Suprapubic skin (tissue), 4 donors: Measurements from ENCODE around the gene RRM2.

Experiments used
- EP300 ChIP-seq: sonication (generic); formaldehyde crosslinking; IDR thresholded peaks from one replicate; pipeline ENCODE4 v1.6.1; 2017; ENCODE audit warnings: antibody characterized with exemption
- POLR2A ChIP-seq, 2 donors: fragments of 450-650 bp; IDR thresholded peaks; one replicate each; pipeline ENCODE4 v1.6.1; 2017; ENCODE audit warnings: antibody characterized with exemption in 2 of 2, mild to moderate bottlenecking in 2 of 2, moderate library complexity in 2 of 2
- POLR2AphosphoS5 ChIP-seq, 3 donors: sonication (generic); formaldehyde crosslinking; IDR thresholded peaks; one replicate each; pipeline ENCODE4 v1.6.1; 2017; ENCODE audit warnings: antibody characterized with exemption in 3 of 3
- TF ChIP-seq, protein P1 (sequence below), 2 donors: fragments of 200-600 bp in 1 of 2; fragments of 450-650 bp in 1 of 2; sonication (generic) in 1 of 2; IDR thresholded peaks; one replicate each; pipeline ENCODE4 v1.5.1; 2016 to 2019; ENCODE audit warnings: antibody characterized with exemption in 2 of 2, mild to moderate bottlenecking in 1 of 2, moderate library complexity in 1 of 2

DNA sequence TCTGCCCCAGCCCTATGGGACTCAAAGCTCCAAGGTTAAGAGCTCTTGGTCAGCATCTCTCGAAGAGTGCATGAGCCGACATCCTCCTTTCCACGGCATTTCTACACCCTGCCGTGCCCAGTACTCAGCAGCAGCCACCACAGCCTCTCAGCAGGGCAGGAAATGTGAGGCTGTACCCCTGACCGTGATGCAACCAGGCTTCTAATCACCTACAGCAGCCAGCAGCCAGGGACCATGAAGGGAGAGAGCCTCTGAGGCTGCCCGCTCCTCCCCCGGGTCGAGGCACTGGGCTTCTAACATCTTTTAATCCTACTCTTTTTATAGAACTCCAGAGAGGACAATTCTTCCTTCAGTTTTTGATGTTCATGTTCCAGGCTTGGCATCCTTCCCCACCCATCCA is 48.8 kb upstream of the RRM2 start:
- TF ChIP-seq, protein P1, sequence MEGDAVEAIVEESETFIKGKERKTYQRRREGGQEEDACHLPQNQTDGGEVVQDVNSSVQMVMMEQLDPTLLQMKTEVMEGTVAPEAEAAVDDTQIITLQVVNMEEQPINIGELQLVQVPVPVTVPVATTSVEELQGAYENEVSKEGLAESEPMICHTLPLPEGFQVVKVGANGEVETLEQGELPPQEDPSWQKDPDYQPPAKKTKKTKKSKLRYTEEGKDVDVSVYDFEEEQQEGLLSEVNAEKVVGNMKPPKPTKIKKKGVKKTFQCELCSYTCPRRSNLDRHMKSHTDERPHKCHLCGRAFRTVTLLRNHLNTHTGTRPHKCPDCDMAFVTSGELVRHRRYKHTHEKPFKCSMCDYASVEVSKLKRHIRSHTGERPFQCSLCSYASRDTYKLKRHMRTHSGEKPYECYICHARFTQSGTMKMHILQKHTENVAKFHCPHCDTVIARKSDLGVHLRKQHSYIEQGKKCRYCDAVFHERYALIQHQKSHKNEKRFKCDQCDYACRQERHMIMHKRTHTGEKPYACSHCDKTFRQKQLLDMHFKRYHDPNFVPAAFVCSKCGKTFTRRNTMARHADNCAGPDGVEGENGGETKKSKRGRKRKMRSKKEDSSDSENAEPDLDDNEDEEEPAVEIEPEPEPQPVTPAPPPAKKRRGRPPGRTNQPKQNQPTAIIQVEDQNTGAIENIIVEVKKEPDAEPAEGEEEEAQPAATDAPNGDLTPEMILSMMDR (IDR thresholded peaks at IDR 0.05), result no peak
- TF ChIP-seq POLR2A (IDR thresholded peaks at IDR 0.05), result no peak
- TF ChIP-seq POLR2AphosphoS5 (IDR thresholded peaks at IDR 0.05), result no peak
- TF ChIP-seq EP300, result no peak
